Stomach (tissue), 9 donors: ENCODE data around the gene LSM7. TPM values are rescaled to one million over a fixed set of nuclear protein-coding genes. Genes with fewer than 3 reads are reported as not detected.

Source experiments
- DNase-seq, 2 donors: peaks; one replicate each; pipeline versions ENCODE4 v3.0.0 to v3.0.0-alpha.2; 2013 to 2019
- H3K27ac ChIP-seq, 5 donors: fragments of 200-600 bp in 4 of 5; sonication (generic) in 4 of 5; one replicate each; pipeline ENCODE4 v1.5.1; 2013 to 2019; ENCODE audit warnings: mild to moderate bottlenecking in 1 of 5, moderate library complexity in 1 of 5
- H3K27me3 ChIP-seq, 3 donors: fragments of 200-600 bp; sonication (generic); one replicate each; pipeline ENCODE4 v1.5.1; 2017 to 2019; ENCODE audit warnings: mixed run types in 1 of 3
- H3K36me3 ChIP-seq, 4 donors: fragments of 200-600 bp; sonication (generic); 1 replicate in 3 of 4; 2 replicates in 1 of 4; pipeline ENCODE4 v1.5.1; 2016 to 2019
- H3K4me1 ChIP-seq, 4 donors: fragments of 200-600 bp; sonication (generic); one replicate each; pipeline ENCODE4 v1.5.1; 2016 to 2019
- H3K4me3 ChIP-seq, 4 donors: fragments of 200-600 bp; sonication (generic) in 3 of 4; one replicate each; pipeline ENCODE4 v1.5.1; 2016 to 2019; ENCODE audit warnings: mild to moderate bottlenecking in 1 of 4
- H3K9me3 ChIP-seq, 4 donors: fragments of 200-600 bp; sonication (generic); one replicate each; pipeline ENCODE4 v1.5.1; 2016 to 2019
- EP300 ChIP-seq: sonication (generic); formaldehyde crosslinking; IDR thresholded peaks from one replicate; pipeline ENCODE4 v1.6.1; 2017; ENCODE audit warnings: antibody characterized with exemption
- POLR2A ChIP-seq, 4 donors: fragments of 450-650 bp; IDR thresholded peaks; one replicate each; pipeline ENCODE4 v1.6.1; 2016; ENCODE audit warnings: antibody characterized with exemption in 4 of 4, control low read depth in 2 of 4, mild to moderate bottlenecking in 1 of 4, moderate library complexity in 1 of 4
- POLR2AphosphoS5 ChIP-seq, 3 donors: sonication (generic); formaldehyde crosslinking; IDR thresholded peaks; one replicate each; pipeline ENCODE4 v1.6.1; 2016; ENCODE audit warnings: antibody characterized with exemption in 3 of 3
- WGBS, 5 donors: extraction: QIAGEN DNeasy Blood & Tissue Kit in 3 of 5; methylation state at CpG; one replicate each; pipeline versions ENCODE4 v1.1.5 to v1.1.7; 2013 to 2018; 5-methylcytosine and 5-hydroxymethylcytosine counted together
- intact Hi-C: fragments of 100-400 bp; cut with DNase I; formaldehyde crosslinking; loops from one replicate; pipeline ENCODE4 v1.15.1; 2023; ENCODE audit warnings: low total_unique reads
- polyA plus RNA-seq, 3 donors: library from polyadenylated mRNA; stranded (reverse); fragments of 200-250 nt; gene quantifications; one replicate each; pipeline ENCODE4 v1.2.3, GENCODE V29; 2013
- total RNA-seq, 5 donors: library from RNA; depleted of rRNA; stranded (reverse); fragments of >200 nt; gene quantifications; one replicate each; pipeline versions ENCODE4 v1.1.0 to v1.2.3, GENCODE V29; 2014 to 2016
- TF ChIP-seq, protein P1 (sequence below), 7 experiments: fragments of 450-650 bp in 4 of 7; fragments of 200-600 bp in 3 of 7; sonication (generic) in 3 of 7; IDR thresholded peaks; one replicate each; pipeline ENCODE4 v1.5.1; 2016 to 2019; ENCODE audit warnings: antibody characterized with exemption in 7 of 7, control low read depth in 2 of 7, mild to moderate bottlenecking in 1 of 7
- donor health status: healthy with polysubstance abuse.
- donor health status: Bipolar disorder and iron deficiency.
- donor health status: healthy.

LSM7 gene
- total and polyA plus RNA-seq, 8 donors, result 9.8 to 332 (median 87.5) TPM

DNA sequence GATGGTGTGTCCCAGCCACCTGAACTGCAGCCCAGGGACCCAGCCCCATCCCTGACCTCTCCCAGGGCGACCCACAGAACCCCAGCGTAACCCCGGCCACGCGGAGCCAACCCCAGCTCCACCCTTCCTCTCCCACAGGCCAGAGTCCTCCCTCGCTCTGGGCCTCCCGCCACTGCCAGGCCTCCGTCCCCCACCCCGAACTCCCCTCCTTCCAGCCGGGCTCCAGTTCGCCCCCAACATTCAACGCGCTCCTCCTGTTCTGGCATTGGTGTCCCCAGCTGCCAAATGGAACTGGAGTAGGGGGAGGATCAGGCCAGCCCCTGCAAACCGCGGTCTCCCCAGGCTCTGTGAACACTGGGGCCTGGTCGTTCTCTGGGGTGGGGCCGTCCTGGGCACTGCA lies 27.9 kb downstream of the LSM7 start:
- Histone ChIP-seq H3K36me3 (no peaks in the 10 kb centered on the region), H3K4me1 (peaks cover 0 to 11% (median 9%) of the 10 kb centered on the region in 4 donors), H3K4me3 (no peak overlapping the region), H3K27ac (no peak overlapping the region), H3K9me3 (no peaks in the 10 kb centered on the region), H3K27me3 (peaks cover 0 to 55% (median 33%) of the 10 kb centered on the region in 3 donors)
- WGBS, 5 donors, result 66 to 81% (median 71%) methylated on average over 16 to 17 of the region's 17 CpGs
- intact Hi-C loops, result no loop called here
- no peak for DNase-seq
- TF ChIP-seq POLR2AphosphoS5 (IDR thresholded peaks at IDR 0.05) (no peak), POLR2A (IDR thresholded peaks at IDR 0.05) (no peak), EP300 (no peak)
- TF ChIP-seq, protein P1, sequence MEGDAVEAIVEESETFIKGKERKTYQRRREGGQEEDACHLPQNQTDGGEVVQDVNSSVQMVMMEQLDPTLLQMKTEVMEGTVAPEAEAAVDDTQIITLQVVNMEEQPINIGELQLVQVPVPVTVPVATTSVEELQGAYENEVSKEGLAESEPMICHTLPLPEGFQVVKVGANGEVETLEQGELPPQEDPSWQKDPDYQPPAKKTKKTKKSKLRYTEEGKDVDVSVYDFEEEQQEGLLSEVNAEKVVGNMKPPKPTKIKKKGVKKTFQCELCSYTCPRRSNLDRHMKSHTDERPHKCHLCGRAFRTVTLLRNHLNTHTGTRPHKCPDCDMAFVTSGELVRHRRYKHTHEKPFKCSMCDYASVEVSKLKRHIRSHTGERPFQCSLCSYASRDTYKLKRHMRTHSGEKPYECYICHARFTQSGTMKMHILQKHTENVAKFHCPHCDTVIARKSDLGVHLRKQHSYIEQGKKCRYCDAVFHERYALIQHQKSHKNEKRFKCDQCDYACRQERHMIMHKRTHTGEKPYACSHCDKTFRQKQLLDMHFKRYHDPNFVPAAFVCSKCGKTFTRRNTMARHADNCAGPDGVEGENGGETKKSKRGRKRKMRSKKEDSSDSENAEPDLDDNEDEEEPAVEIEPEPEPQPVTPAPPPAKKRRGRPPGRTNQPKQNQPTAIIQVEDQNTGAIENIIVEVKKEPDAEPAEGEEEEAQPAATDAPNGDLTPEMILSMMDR (IDR thresholded peaks at IDR 0.05), result no peak

- TF ChIP-seq POLR2A (IDR thresholded peaks at IDR 0.05) (no peak), EP300 (no peak), POLR2AphosphoS5 (IDR thresholded peaks at IDR 0.05) (no peak)
- TF ChIP-seq, protein P1 (IDR thresholded peaks at IDR 0.05), result no peak
- 73 to 88% (median 77%) methylated on average over 16 of the region's 16 CpGs for WGBS, 5 donors
- peaks cover 3 to 64% (median 31%) of the 10 kb centered on the region in 3 donors for H3K27me3 ChIP-seq
Measured at GRCh38 chr19:2296141-2296540, 32.2 kb downstream of the LSM7 start.

GRCh38 chr19:2294687-2295335 lies 33.6 kb downstream of the LSM7 start:
- Histone ChIP-seq H3K27ac (peak overlapping the region in 3 of 5 donors; percentile 4 to 69 (median 41)), H3K4me3 (peak overlapping the region in 2 of 4 donors; percentile 11 to 20), H3K4me1 (peaks cover 20 to 43% (median 36%) of the 10 kb centered on the region in 4 donors), H3K36me3 (no peaks in the 10 kb centered on the region), H3K27me3 (peaks cover 15 to 67% (median 38%) of the 10 kb centered on the region in 3 donors), H3K9me3 (no peaks in the 10 kb centered on the region)
- intact Hi-C loops, result no loop called here
- DNase-seq, result peak in 1 of 2 donors; percentile 73
- TF ChIP-seq POLR2A (IDR thresholded peaks at IDR 0.05) (no peak), EP300 (no peak), POLR2AphosphoS5 (IDR thresholded peaks at IDR 0.05) (no peak)
- TF ChIP-seq, protein P1 (IDR thresholded peaks at IDR 0.05), result no peak
- WGBS, 5 donors, result 27 to 50% (median 34%) methylated on average over 16 to 26 of the region's 26 CpGs

More at GRCh38 chr19:2296141-2296540, 32.2 kb downstream of the LSM7 start:
- intact Hi-C loops, result no loop called here
- Histone ChIP-seq H3K9me3 (no peaks in the 10 kb centered on the region), H3K27ac (no peak overlapping the region), H3K4me1 (peaks cover 6 to 29% (median 22%) of the 10 kb centered on the region in 4 donors), H3K4me3 (no peak overlapping the region), H3K36me3 (no peaks in the 10 kb centered on the region)
- no peak for DNase-seq

DNA sequence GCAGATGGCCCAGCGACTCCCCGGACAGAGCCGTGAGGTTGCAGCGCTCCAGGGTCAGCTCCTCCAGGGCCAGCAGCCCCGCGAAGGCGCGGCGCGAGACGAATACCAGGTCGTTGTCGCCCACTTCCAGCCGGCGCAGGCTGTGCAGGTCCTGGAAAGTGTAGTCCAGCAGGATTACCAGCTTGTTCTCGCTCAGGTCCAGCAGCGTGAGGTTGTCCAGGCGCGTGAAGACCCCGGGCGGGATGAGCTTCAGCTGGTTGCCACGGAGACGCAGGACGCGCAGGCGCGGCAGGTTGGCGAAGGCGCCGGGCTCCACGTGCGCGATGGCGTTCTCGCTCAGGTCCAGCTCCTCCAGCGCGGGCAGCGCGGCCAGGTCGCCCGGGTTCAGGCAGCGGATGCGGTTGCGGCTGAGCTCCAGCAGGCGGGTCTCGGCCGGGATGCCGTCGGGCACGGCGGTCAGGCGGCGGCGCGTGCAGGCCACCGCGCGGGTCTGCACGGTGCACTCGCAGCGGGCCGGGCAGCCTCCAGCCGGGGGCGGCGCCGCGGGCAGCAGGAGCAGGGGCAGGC lies 37.1 kb downstream of the LSM7 start:
- WGBS, 5 donors, result 6 to 45% (median 13%) methylated on average over 30 to 67 of the region's 67 CpGs
- Histone ChIP-seq H3K27ac (peak overlapping the region in 1 of 5 donors; percentile 84), H3K9me3 (no peaks in the 10 kb centered on the region), H3K36me3 (no peaks in the 10 kb centered on the region), H3K4me1 (peaks cover 28 to 54% (median 42%) of the 10 kb centered on the region in 4 donors), H3K27me3 (peaks cover 17 to 94% (median 55%) of the 10 kb centered on the region in 3 donors), H3K4me3 (peak overlapping the region; percentile 41 to 56 (median 44))
- DNase-seq, result peak in 1 of 2 donors; percentile 71
- TF ChIP-seq POLR2A (IDR thresholded peaks at IDR 0.05) (no peak), EP300 (no peak), POLR2AphosphoS5 (IDR thresholded peaks at IDR 0.05) (no peak)
- TF ChIP-seq, protein P1 (IDR thresholded peaks at IDR 0.05), result no peak
- intact Hi-C loops, result no loop called here
